ENCODE measurements around the gene CLK4. TPM values are rescaled to one million over a fixed set of nuclear protein-coding genes. Genes with fewer than 3 reads are reported as not detected.

The CLK4 gene
- total and polyA plus RNA-seq, 2 donors from 2014 or later: 15.4 to 37.8 TPM

- Histone ChIP-seq H3K4me3 (ENCODE audit: low read length in 3 of 3) (no peak overlapping the region), H3K9me3 (ENCODE audit: control insufficient read depth in 2 of 3, insufficient read depth in 1 of 3, low read length in 3 of 3) (no peaks in the 10 kb centered on the region), H3K4me1 (ENCODE audit: control insufficient read depth in 2 of 3, insufficient read depth in 2 of 3, low read depth in 1 of 3, low read length in 3 of 3) (peaks cover 0 to 4% (median 0%) of the 10 kb centered on the region in 3 donors), H3K27ac (ENCODE audit: low read depth in 2 of 2, low read length in 2 of 2) (no peak overlapping the region), H3K27me3 (ENCODE audit: control insufficient read depth, insufficient read depth, low read length) (no peaks in the 10 kb centered on the region), H3K36me3 (ENCODE audit: control insufficient read depth in 2 of 3, insufficient read depth in 3 of 3, low read length in 3 of 3) (no peaks in the 10 kb centered on the region), H3K9ac (ENCODE audit: low read length in 3 of 3) (no peak overlapping the region)
- FAIRE-seq: no peak
- TF ChIP-seq, protein P1, sequence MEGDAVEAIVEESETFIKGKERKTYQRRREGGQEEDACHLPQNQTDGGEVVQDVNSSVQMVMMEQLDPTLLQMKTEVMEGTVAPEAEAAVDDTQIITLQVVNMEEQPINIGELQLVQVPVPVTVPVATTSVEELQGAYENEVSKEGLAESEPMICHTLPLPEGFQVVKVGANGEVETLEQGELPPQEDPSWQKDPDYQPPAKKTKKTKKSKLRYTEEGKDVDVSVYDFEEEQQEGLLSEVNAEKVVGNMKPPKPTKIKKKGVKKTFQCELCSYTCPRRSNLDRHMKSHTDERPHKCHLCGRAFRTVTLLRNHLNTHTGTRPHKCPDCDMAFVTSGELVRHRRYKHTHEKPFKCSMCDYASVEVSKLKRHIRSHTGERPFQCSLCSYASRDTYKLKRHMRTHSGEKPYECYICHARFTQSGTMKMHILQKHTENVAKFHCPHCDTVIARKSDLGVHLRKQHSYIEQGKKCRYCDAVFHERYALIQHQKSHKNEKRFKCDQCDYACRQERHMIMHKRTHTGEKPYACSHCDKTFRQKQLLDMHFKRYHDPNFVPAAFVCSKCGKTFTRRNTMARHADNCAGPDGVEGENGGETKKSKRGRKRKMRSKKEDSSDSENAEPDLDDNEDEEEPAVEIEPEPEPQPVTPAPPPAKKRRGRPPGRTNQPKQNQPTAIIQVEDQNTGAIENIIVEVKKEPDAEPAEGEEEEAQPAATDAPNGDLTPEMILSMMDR (IDR thresholded peaks at IDR 0.05; ENCODE audit: borderline replicate concordance, extremely low read depth, insufficient read depth): no peak
- intact Hi-C loops (cut with DNase I): no loop called here
- no peak for DNase-seq
These were observed 43.6 kb downstream of the CLK4 start for GRCh38 chr5:178583279-178583678.

GRCh38 chr5:178582291-178582690 is 44.6 kb downstream of the CLK4 start:
- intact Hi-C loops (cut with DNase I): no loop called here
- Histone ChIP-seq H3K27ac (ENCODE audit: low read depth in 2 of 2, low read length in 2 of 2) (no peak overlapping the region), H3K9ac (ENCODE audit: low read length in 3 of 3) (no peak overlapping the region), H3K4me3 (ENCODE audit: low read length in 3 of 3) (no peak overlapping the region), H3K4me1 (ENCODE audit: control insufficient read depth in 2 of 3, insufficient read depth in 2 of 3, low read depth in 1 of 3, low read length in 3 of 3) (peaks cover 0 to 4% (median 4%) of the 10 kb centered on the region in 3 donors), H3K9me3 (ENCODE audit: control insufficient read depth in 2 of 3, insufficient read depth in 1 of 3, low read length in 3 of 3) (peaks cover 0 to 2% (median 0%) of the 10 kb centered on the region in 3 donors), H3K27me3 (ENCODE audit: control insufficient read depth, insufficient read depth, low read length) (peaks cover 2% of the 10 kb centered on the region), H3K36me3 (ENCODE audit: control insufficient read depth in 2 of 3, insufficient read depth in 3 of 3, low read length in 3 of 3) (no peaks in the 10 kb centered on the region)
- FAIRE-seq: no peak
- TF ChIP-seq, protein P1 (IDR thresholded peaks at IDR 0.05; ENCODE audit: borderline replicate concordance, extremely low read depth, insufficient read depth): no peak
- DNase-seq: peak in 1 of 5 donors; percentile 23

DNA sequence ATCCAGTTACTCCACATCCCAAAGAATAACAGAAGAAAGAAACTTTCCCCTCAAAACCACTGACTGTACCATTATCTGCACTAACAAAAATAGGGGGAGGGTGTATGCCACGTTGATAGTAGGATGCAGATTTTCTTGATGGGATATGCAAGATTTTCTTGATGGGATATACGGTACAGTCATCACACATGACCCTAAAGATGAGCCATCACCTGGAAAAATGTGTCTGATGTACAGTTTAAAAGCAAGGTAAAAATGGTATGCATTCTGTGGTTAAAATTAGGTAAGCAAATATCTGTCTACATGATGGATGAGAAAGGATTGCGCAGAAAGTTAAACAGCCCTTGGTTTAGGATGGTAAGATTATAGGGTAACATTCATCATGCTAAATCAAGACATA is 45.2 kb downstream of the CLK4 start:
- DNase-seq: no peak
- Histone ChIP-seq H3K9ac (ENCODE audit: low read length in 3 of 3) (no peak overlapping the region), H3K27ac (ENCODE audit: low read depth in 2 of 2, low read length in 2 of 2) (no peak overlapping the region), H3K27me3 (ENCODE audit: control insufficient read depth, insufficient read depth, low read length) (peaks cover 2% of the 10 kb centered on the region), H3K9me3 (ENCODE audit: control insufficient read depth in 2 of 3, insufficient read depth in 1 of 3, low read length in 3 of 3) (peaks cover 0 to 2% (median 0%) of the 10 kb centered on the region in 3 donors), H3K36me3 (ENCODE audit: control insufficient read depth in 2 of 3, insufficient read depth in 3 of 3, low read length in 3 of 3) (no peaks in the 10 kb centered on the region), H3K4me1 (ENCODE audit: control insufficient read depth in 2 of 3, insufficient read depth in 2 of 3, low read depth in 1 of 3, low read length in 3 of 3) (peaks cover 0 to 4% (median 3%) of the 10 kb centered on the region in 3 donors), H3K4me3 (ENCODE audit: low read length in 3 of 3) (no peak overlapping the region)
- TF ChIP-seq, protein P1 (IDR thresholded peaks at IDR 0.05; ENCODE audit: borderline replicate concordance, extremely low read depth, insufficient read depth): no peak
- no peak for FAIRE-seq
- intact Hi-C loops (cut with DNase I): no loop called here

Measured in kidney (tissue), 14 donors.